ENCODE measurements around the gene POLR3A. TPM values are rescaled to one million over a fixed set of nuclear protein-coding genes. Genes with fewer than 3 reads are reported as not detected.

Gene POLR3A
- total RNA-seq, 1 donor from 2014 or later = 27.5 TPM

DNA sequence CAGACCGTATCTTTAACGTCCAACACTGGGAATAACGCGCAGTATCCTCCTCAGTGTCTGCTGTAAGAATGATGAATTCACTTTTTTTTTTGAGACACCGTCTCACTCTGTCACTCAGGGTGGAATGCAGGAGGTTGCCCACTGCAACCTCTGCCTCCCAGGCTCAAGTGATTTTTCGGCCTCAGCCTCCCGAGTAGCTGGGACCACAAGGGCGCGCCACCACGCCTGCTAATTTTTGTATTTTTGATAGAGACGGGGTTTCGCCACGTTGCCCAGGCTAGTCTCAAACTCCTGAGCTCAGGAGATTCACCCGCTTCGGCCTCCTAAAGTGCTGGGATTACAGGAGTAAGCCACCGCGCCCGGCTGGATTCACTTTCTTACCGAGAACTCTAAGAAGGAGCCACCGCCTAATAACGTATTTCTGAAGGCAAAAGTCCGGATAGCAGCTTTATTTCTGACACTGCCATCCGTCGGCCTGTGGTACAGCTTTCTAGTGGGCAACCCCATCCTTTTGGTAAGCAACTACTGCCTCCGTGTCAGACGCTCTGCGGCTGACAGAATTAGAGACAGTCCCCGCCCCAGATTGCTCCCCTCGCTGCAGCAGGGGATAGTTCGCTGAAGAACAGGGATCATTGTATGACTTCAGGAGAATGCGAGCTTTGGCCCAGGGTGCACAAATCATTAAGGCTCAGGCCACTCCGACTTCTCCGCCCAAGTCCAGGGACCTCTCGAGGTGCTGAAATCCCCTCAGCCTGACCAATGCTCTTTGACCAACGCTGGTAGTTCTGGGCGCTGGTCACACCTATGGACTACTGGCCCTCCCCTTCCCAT lies 662 bp downstream of the POLR3A start:
- Mint-ChIP-seq H3K36me3 (ENCODE audit: insufficient read depth) (peaks cover 16% of the 10 kb centered on the region), H3K27ac (peak overlapping the region; percentile 96), H3K4me3 (ENCODE audit: low read depth) (peak overlapping the region; percentile 97), H3K9me3 (ENCODE audit: low read depth) (no peaks in the 10 kb centered on the region), H3K4me1 (ENCODE audit: low read depth) (peaks cover 15% of the 10 kb centered on the region), H3K27me3 (no peaks in the 10 kb centered on the region)
- TF ChIP-seq, protein P1, sequence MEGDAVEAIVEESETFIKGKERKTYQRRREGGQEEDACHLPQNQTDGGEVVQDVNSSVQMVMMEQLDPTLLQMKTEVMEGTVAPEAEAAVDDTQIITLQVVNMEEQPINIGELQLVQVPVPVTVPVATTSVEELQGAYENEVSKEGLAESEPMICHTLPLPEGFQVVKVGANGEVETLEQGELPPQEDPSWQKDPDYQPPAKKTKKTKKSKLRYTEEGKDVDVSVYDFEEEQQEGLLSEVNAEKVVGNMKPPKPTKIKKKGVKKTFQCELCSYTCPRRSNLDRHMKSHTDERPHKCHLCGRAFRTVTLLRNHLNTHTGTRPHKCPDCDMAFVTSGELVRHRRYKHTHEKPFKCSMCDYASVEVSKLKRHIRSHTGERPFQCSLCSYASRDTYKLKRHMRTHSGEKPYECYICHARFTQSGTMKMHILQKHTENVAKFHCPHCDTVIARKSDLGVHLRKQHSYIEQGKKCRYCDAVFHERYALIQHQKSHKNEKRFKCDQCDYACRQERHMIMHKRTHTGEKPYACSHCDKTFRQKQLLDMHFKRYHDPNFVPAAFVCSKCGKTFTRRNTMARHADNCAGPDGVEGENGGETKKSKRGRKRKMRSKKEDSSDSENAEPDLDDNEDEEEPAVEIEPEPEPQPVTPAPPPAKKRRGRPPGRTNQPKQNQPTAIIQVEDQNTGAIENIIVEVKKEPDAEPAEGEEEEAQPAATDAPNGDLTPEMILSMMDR (IDR thresholded peaks at IDR 0.05; ENCODE audit: unreplicated experiment) = no peak
- DNase-seq (ENCODE audit: low spot score, unreplicated experiment) = no peak

- no peak overlapping the region for H3K27ac Mint-ChIP-seq
- H3K9me3 Mint-ChIP-seq (ENCODE audit: low read depth) = no peaks in the 10 kb centered on the region
- no peak overlapping the region for H3K4me3 Mint-ChIP-seq (ENCODE audit: low read depth)
- H3K27me3 Mint-ChIP-seq = no peaks in the 10 kb centered on the region
- TF ChIP-seq, protein P1 (IDR thresholded peaks at IDR 0.05; ENCODE audit: unreplicated experiment) = no peak
- H3K4me1 Mint-ChIP-seq (ENCODE audit: low read depth) = peaks cover 15% of the 10 kb centered on the region
- H3K36me3 Mint-ChIP-seq (ENCODE audit: insufficient read depth) = peaks cover 21% of the 10 kb centered on the region
- no peak for DNase-seq (ENCODE audit: low spot score, unreplicated experiment)
These were observed 3.5 kb downstream of the POLR3A start for GRCh38 chr10:78025685-78026364.

DNA sequence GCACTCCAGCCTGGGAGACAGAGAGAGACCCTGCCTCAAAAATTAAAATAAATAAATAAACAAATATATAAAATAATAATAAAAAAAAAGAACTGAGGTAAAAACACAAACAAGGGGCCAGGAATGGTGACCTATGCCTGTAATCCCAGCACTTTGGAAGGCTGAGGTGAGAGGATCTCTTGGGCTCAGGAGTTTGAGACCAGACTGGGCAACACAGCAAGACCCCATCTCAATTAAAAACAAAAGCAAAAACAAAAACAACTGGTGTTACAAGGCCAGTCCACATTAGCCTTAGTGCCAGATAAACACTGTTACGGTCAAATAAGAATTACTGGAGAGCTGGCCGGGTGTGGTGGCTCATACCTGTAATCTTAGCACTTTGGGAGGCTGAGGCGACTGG lies 5.6 kb downstream of the POLR3A start:
- no peaks in the 10 kb centered on the region for H3K9me3 Mint-ChIP-seq (ENCODE audit: low read depth)

DNA sequence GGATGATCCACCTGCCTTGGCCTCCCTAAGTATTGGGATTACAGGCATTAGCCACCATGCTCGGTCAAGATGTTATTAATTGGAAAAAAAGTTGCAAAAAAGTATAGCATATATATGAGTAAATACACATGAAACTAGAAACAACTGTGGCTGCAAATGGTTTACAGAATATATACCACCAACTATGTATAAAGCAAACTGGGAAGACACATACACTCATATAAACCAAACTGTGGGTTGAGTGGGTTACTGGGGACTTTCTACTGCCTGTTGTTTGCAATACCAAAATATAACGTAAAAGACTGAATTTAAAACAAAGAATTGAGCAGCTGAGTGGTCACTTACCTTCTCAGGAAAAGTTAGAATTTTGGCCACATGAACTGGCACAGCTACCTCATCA lies 8.1 kb downstream of the POLR3A start:
- H3K27me3 Mint-ChIP-seq = no peaks in the 10 kb centered on the region
- no peak overlapping the region for H3K27ac Mint-ChIP-seq
- no peaks in the 10 kb centered on the region for H3K9me3 Mint-ChIP-seq (ENCODE audit: low read depth)
- no peak for DNase-seq (ENCODE audit: low spot score, unreplicated experiment)
- no peak overlapping the region for H3K4me3 Mint-ChIP-seq (ENCODE audit: low read depth)
- peaks cover 28% of the 10 kb centered on the region for H3K36me3 Mint-ChIP-seq (ENCODE audit: insufficient read depth)
- no peaks in the 10 kb centered on the region for H3K4me1 Mint-ChIP-seq (ENCODE audit: low read depth)
- TF ChIP-seq, protein P1 (IDR thresholded peaks at IDR 0.05; ENCODE audit: unreplicated experiment) = no peak

More for the DNA sequence above, 5.6 kb downstream of the POLR3A start:
- no peak for DNase-seq (ENCODE audit: low spot score, unreplicated experiment)
- H3K4me1 Mint-ChIP-seq (ENCODE audit: low read depth) = peaks cover 9% of the 10 kb centered on the region
- no peak overlapping the region for H3K4me3 Mint-ChIP-seq (ENCODE audit: low read depth)
- H3K36me3 Mint-ChIP-seq (ENCODE audit: insufficient read depth) = peaks cover 25% of the 10 kb centered on the region
- H3K27me3 Mint-ChIP-seq = no peaks in the 10 kb centered on the region
- no peak overlapping the region for H3K27ac Mint-ChIP-seq
- TF ChIP-seq, protein P1 (IDR thresholded peaks at IDR 0.05; ENCODE audit: unreplicated experiment) = no peak

DNA sequence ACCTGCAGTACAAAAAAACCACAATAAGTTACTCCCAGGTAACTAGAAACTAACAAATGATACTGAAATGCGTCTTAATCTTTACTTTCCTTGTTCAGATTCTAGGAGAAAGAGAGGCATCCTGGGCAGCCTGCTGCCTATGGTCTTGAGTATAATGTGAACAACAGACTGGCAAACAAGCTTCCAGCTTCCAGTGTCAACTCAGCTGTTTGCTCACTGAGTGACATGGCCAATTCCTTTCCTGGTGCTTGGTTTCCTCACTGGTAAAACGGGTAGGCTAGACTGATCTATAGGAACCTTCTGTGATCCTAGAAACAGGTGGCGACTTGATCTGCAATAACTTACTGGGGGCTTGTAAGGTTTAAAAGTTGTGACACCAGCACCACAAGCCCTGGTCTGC lies 10.1 kb downstream of the POLR3A start:
- H3K4me1 Mint-ChIP-seq (ENCODE audit: low read depth) = no peaks in the 10 kb centered on the region
- H3K9me3 Mint-ChIP-seq (ENCODE audit: low read depth) = no peaks in the 10 kb centered on the region
- H3K36me3 Mint-ChIP-seq (ENCODE audit: insufficient read depth) = peaks cover 20% of the 10 kb centered on the region
- TF ChIP-seq, protein P1 (IDR thresholded peaks at IDR 0.05; ENCODE audit: unreplicated experiment) = no peak
- H3K4me3 Mint-ChIP-seq (ENCODE audit: low read depth) = no peak overlapping the region
- DNase-seq (ENCODE audit: low spot score, unreplicated experiment) = no peak
- H3K27me3 Mint-ChIP-seq = no peaks in the 10 kb centered on the region
- H3K27ac Mint-ChIP-seq = peak overlapping the region; percentile 24

All from progenitor cell of endocrine pancreas (in vitro differentiated cells).